Type B pancreatic cell (in vitro differentiated cells): ENCODE results near the gene KLF9. TPM values are rescaled to one million over a fixed set of nuclear protein-coding genes. Genes with fewer than 3 reads are reported as not detected.
A peak's percentile ranks its signal among the peaks of the same experiment; 100 is the strongest.

Source experiments
- DNase-seq: peaks from one replicate; pipeline ENCODE4 v3.0.0; 2021; ENCODE audit warnings: mixed read lengths; ENCODE audit not compliant: unreplicated experiment; ENCODE audit errors: extremely low spot score
- H3K27ac Mint-ChIP-seq: 2 replicates; pipeline ENCODE4 v1.8.0; 2021; ENCODE audit warnings: mild to moderate bottlenecking, mixed read lengths
- H3K27me3 Mint-ChIP-seq: 2 replicates; pipeline ENCODE4 v1.8.0; 2021; ENCODE audit warnings: mixed read lengths
- H3K36me3 Mint-ChIP-seq: 2 replicates; pipeline ENCODE4 v1.8.0; 2021; ENCODE audit warnings: mixed read lengths
- H3K4me1 Mint-ChIP-seq: one replicate; pipeline ENCODE4 v1.8.0; 2021; ENCODE audit warnings: mixed read lengths; ENCODE audit not compliant: unreplicated experiment
- H3K4me3 Mint-ChIP-seq: 2 replicates; pipeline ENCODE4 v1.8.0; 2021; ENCODE audit warnings: mild to moderate bottlenecking, mixed read lengths
- H3K9me3 Mint-ChIP-seq: 2 replicates; pipeline ENCODE4 v1.8.0; 2021; ENCODE audit warnings: mixed read lengths
- total RNA-seq: library from RNA; stranded (reverse); gene quantifications from 2 replicates; pipeline ENCODE4 v1.2.1, GENCODE V29; 2021; ENCODE audit warnings: low replicate concordance
- TF ChIP-seq, protein P1 (sequence below): fragments of 200-600 bp; sonication (generic); conservative IDR thresholded peaks from 2 replicates; pipeline ENCODE4 v1.5.0; 2021; ENCODE audit warnings: antibody characterized with exemption, mild to moderate bottlenecking

The KLF9 gene
- total RNA-seq, 1 donor from 2014 or later: 16.7 TPM

DNA sequence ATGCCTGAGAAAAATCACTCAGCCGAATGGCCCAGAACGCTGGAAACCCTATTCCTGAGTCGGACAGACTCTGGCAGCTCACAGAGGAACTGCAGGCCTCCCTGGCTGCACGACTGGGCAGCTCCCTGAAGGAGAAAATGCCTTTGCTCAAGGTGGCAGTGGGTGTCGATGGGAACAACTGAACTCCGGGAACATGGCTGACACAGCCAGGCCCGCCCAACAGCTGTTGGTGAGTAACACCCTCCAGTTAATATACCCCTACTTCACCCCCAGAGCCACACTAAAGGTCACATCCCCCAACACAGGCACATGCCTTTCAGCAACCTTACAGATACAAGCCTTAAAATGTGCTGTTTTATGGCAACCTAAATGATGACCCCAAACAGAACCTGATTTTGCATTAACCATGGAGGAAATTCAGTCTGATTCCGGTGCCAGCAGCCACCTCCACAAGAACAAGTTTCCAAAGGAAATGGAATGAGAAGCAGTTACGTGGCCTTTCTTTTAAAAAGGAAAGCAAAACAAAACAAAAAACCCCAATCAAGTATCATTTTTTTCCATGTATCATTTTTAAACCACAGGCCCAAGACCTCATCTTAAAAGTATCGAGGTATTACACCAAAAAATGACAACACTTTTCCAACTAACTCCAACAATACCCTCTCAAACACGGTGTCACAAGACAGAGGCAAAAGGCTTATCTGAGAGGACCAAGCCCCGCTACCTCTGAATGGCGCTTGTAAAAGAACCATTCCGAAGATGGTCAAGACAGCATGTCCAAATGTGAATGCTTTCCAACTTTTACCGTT is 3.1 kb downstream of the KLF9 start:
- Mint-ChIP-seq H3K27me3 (peaks cover 11% of the 10 kb centered on the region), H3K4me1 (peaks cover 46% of the 10 kb centered on the region), H3K9me3 (no peaks in the 10 kb centered on the region), H3K27ac (peak overlapping the region; percentile 95), H3K36me3 (no peaks in the 10 kb centered on the region), H3K4me3 (peak overlapping the region; percentile 99)
- DNase-seq: no peak
- TF ChIP-seq, protein P1, sequence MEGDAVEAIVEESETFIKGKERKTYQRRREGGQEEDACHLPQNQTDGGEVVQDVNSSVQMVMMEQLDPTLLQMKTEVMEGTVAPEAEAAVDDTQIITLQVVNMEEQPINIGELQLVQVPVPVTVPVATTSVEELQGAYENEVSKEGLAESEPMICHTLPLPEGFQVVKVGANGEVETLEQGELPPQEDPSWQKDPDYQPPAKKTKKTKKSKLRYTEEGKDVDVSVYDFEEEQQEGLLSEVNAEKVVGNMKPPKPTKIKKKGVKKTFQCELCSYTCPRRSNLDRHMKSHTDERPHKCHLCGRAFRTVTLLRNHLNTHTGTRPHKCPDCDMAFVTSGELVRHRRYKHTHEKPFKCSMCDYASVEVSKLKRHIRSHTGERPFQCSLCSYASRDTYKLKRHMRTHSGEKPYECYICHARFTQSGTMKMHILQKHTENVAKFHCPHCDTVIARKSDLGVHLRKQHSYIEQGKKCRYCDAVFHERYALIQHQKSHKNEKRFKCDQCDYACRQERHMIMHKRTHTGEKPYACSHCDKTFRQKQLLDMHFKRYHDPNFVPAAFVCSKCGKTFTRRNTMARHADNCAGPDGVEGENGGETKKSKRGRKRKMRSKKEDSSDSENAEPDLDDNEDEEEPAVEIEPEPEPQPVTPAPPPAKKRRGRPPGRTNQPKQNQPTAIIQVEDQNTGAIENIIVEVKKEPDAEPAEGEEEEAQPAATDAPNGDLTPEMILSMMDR: no peak

DNA sequence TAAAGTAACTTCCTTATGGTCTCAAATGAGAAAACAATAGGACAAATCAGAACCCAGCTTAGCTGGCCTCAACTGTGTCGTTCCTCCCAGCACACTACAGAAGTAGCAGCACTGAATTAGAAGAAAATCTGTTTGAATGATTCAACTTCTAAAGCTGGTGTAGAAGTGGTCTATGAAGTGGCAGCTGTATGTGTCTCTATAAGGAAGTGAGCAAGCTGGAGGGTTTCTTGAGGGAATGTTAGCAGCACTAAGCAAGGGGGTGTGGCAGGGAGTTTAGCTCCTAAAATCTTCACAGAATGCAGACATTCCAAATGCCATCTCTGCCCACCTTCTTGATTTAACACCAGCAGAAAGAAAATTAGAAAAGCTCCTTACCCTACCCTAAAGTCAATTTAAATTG is 4.1 kb downstream of the KLF9 start:
- Mint-ChIP-seq H3K36me3 (no peaks in the 10 kb centered on the region), H3K27me3 (peaks cover 11% of the 10 kb centered on the region), H3K9me3 (no peaks in the 10 kb centered on the region), H3K4me3 (peak overlapping the region; percentile 99), H3K27ac (peak overlapping the region; percentile 95), H3K4me1 (peaks cover 53% of the 10 kb centered on the region)
- TF ChIP-seq, protein P1: no peak
- DNase-seq: no peak

DNA sequence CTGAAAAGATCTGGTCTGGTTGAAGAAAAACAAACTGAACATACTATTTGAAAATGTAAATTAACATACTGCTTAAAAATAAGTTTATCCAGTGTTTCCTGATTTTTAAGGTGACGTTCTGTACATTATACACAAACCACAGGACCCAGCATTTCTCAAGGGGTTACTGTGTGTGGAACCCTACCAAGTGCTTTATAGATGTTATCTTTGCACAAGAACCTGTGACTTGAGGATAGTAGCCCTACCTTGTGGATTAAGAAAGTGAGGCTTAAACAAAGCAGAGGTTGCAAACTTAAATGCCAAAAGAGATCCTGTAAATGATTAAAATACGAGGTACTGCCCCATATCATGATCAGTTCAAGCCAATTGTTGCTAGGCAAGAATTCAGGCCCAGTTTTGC is 4.7 kb downstream of the KLF9 start:
- H3K27me3 Mint-ChIP-seq: peaks cover 11% of the 10 kb centered on the region
- peak overlapping the region; percentile 95 for H3K27ac Mint-ChIP-seq
- no peak for DNase-seq
- peak overlapping the region; percentile 99 for H3K4me3 Mint-ChIP-seq
- H3K9me3 Mint-ChIP-seq: no peaks in the 10 kb centered on the region
- peaks cover 52% of the 10 kb centered on the region for H3K4me1 Mint-ChIP-seq
- H3K36me3 Mint-ChIP-seq: no peaks in the 10 kb centered on the region
- TF ChIP-seq, protein P1: no peak

DNA sequence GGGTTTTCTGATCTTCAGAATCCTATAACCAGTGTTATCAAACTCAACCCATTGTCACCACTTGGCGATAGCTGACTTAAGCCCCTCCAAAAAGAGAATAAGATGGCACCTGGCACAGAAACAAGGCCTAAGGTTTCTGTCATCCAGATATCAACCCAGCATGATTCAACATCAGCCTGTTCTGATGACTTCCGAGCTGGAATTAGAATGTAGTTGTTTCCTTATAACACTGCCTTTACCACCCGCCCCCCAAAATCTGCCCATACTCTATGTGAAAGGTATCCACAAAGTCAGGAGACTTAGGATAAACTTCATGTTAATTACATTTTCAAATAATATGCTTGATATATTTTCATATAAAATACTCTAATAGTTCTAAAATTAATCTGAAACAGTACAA is 5.2 kb downstream of the KLF9 start:
- TF ChIP-seq, protein P1: no peak
- no peak overlapping the region for H3K4me3 Mint-ChIP-seq
- no peaks in the 10 kb centered on the region for H3K9me3 Mint-ChIP-seq
- peaks cover 9% of the 10 kb centered on the region for H3K27me3 Mint-ChIP-seq
- H3K36me3 Mint-ChIP-seq: no peaks in the 10 kb centered on the region
- peaks cover 47% of the 10 kb centered on the region for H3K4me1 Mint-ChIP-seq
- no peak overlapping the region for H3K27ac Mint-ChIP-seq
- no peak for DNase-seq

DNA sequence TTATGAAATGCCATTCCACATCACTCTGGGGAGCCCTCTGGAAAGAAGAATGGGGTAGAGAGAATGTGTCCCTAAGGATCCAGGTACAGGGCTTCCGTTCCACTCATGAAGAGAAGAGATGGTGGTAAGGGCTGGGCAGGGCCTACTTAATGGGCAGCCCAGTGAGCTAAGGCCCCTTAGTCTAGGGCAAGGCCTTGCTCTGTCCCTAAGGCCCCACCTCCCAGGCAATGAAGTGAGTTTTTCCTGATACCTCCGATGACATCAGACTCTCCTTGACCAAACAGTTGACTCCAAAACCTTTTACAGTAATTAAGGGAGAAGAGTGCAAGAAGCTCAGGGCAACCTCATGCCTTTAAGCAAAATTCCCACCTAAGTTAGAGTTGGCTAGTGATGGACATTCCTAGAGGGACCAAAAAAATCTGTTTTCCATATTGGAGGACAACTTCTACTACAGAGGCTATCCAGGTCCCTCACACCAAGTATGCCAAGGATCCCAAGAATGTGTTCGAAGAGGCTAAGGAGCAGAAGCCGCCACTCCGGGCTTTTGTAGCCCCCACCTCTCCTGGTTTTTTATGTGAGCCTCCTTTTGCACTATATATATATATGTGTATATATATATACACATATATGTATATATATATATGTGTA is 5.9 kb downstream of the KLF9 start:
- H3K4me1 Mint-ChIP-seq: peaks cover 49% of the 10 kb centered on the region
- peaks cover 3% of the 10 kb centered on the region for H3K27me3 Mint-ChIP-seq
- no peaks in the 10 kb centered on the region for H3K36me3 Mint-ChIP-seq
- no peak overlapping the region for H3K4me3 Mint-ChIP-seq
- no peak for DNase-seq
- H3K9me3 Mint-ChIP-seq: no peaks in the 10 kb centered on the region
- no peak overlapping the region for H3K27ac Mint-ChIP-seq
- TF ChIP-seq, protein P1: no peak
